GM12878 (cell line): ENCODE data around the gene OGDHL. TPM values are rescaled to one million over a fixed set of nuclear protein-coding genes. Genes with fewer than 3 reads are reported as not detected.

Experiments used
- BCL3 ChIP-seq: IDR thresholded peaks from 2 replicates; pipeline ENCODE4 v1.6.1; 2011; ENCODE audit warnings: borderline replicate concordance, low read depth, mild to moderate bottlenecking, moderate library complexity, low read length; ENCODE audit not compliant: insufficient read depth, poor library complexity, severe bottlenecking
- BHLHE40 ChIP-seq, 2 experiments: fragments of 450-650 bp in 1 of 2; IDR thresholded peaks; 2 replicates each; pipeline ENCODE4 v1.6.1; 2011 to 2017; ENCODE audit warnings: low read depth in 2 of 2, borderline replicate concordance in 1 of 2, improper control_type of control experiment in 1 of 2, low read length in 1 of 2, mild to moderate bottlenecking in 1 of 2
- CBX5 ChIP-seq: sonication (generic); IDR thresholded peaks from 2 replicates; pipeline ENCODE4 v1.6.1; 2016; ENCODE audit warnings: low read depth, moderate library complexity, mild to moderate bottlenecking, inconsistent platforms
- CHD4 ChIP-seq: fragments of 200-600 bp; sonication (generic); IDR thresholded peaks from 2 replicates; pipeline ENCODE4 v1.6.1; 2016; ENCODE audit warnings: mild to moderate bottlenecking
- HSF1 ChIP-seq: fragments of 150-350 bp; IDR thresholded peaks from 2 replicates; pipeline ENCODE4 v1.6.1; 2014; ENCODE audit warnings: mild to moderate bottlenecking, low read depth, low read length
- IRF5 ChIP-seq: fragments of 450-650 bp; IDR thresholded peaks from 2 replicates; pipeline ENCODE4 v1.6.1; 2017; ENCODE audit warnings: borderline replicate concordance
- MEF2A ChIP-seq: IDR thresholded peaks from 2 replicates; pipeline ENCODE4 v1.6.1; 2011; ENCODE audit warnings: low read depth, mild to moderate bottlenecking, low read length, moderate library complexity; ENCODE audit not compliant: insufficient read depth
- NBN ChIP-seq: fragments of 450-650 bp; IDR thresholded peaks from 2 replicates; pipeline ENCODE4 v1.6.1; 2016
- TBL1XR1 ChIP-seq: IDR thresholded peaks from 2 replicates; pipeline ENCODE4 v1.6.1; 2012; ENCODE audit warnings: low read depth, low read length, improper control_type of control experiment
- TCF12 ChIP-seq: IDR thresholded peaks from 2 replicates; pipeline ENCODE4 v1.6.1; 2011; ENCODE audit warnings: low read depth, mild to moderate bottlenecking, low read length
- ZBED1 ChIP-seq: IDR thresholded peaks from 2 replicates; pipeline ENCODE4 v1.6.1; 2016; ENCODE audit warnings: borderline replicate concordance
- ZBTB40 ChIP-seq: fragments of 450-650 bp; IDR thresholded peaks from 2 replicates; pipeline ENCODE4 v1.6.1; 2016; ENCODE audit warnings: mild to moderate bottlenecking, moderate library complexity, borderline replicate concordance
- ZNF24 ChIP-seq: fragments of 450-650 bp; IDR thresholded peaks from 2 replicates; pipeline ENCODE4 v1.6.1; 2017; ENCODE audit warnings: antibody characterized with exemption, mild to moderate bottlenecking
- polyA plus RNA-seq, 11 experiments: library from polyadenylated mRNA; depleted of rRNA in 4 of 11; unstranded in 6 of 11; stranded (reverse) in 5 of 11; fragments of >200 nt; fragmentation: Nextera tagmentation in 4 of 11; fragmentation: Illumina TruSeq in 1 of 11; extraction: Ambion mirVana in 4 of 11; extraction: Trizol in 1 of 11; gene quantifications; 1 replicate in 1 of 11; 2 replicates in 10 of 11; pipeline versions ENCODE4 v1.2.1 to v1.2.3, GENCODE V29; 2011 to 2016; ENCODE audit warnings: inconsistent platforms in 2 of 11, missing spikeins in 2 of 11, low read depth in 1 of 11
- total RNA-seq, 4 experiments: library from RNA; depleted of rRNA in 3 of 4; stranded (reverse); fragments of >200 nt in 3 of 4; fragmentation: Illumina TruSeq in 1 of 4; extraction: Trizol in 1 of 4; gene quantifications; 2 replicates each; pipeline versions ENCODE4 v1.2.1 to v1.2.3, GENCODE V29; 2013 to 2021
- TF ChIP-seq, protein P1 (sequence below): fragments of 450-650 bp; formaldehyde crosslinking; IDR thresholded peaks from 2 replicates; pipeline ENCODE4 v1.4.0; 2020; ENCODE audit warnings: mild to moderate bottlenecking, moderate library complexity

OGDHL gene
- total and polyA plus RNA-seq, 10 of the 15 experiments (the other 5 are each of a cell fraction or from before 2014, with no cell fraction given) = 0.02 to 13.3 (median 0.34) TPM

- TF ChIP-seq MEF2A (no peak), CBX5 (no peak), NBN (no peak), TCF12 (no peak), ZBTB40 (no peak), TBL1XR1 (no peak), BCL3 (no peak), ZBED1 (no peak), HSF1 (no peak), ZNF24 (no peak), BHLHE40 (IDR thresholded peaks at IDR 0.05; ENCODE audit: borderline replicate concordance in 1 of 2, low read depth in 2 of 2, low read length in 1 of 2) (no peak), CHD4 (no peak), IRF5 (no peak)
- TF ChIP-seq, protein P1, sequence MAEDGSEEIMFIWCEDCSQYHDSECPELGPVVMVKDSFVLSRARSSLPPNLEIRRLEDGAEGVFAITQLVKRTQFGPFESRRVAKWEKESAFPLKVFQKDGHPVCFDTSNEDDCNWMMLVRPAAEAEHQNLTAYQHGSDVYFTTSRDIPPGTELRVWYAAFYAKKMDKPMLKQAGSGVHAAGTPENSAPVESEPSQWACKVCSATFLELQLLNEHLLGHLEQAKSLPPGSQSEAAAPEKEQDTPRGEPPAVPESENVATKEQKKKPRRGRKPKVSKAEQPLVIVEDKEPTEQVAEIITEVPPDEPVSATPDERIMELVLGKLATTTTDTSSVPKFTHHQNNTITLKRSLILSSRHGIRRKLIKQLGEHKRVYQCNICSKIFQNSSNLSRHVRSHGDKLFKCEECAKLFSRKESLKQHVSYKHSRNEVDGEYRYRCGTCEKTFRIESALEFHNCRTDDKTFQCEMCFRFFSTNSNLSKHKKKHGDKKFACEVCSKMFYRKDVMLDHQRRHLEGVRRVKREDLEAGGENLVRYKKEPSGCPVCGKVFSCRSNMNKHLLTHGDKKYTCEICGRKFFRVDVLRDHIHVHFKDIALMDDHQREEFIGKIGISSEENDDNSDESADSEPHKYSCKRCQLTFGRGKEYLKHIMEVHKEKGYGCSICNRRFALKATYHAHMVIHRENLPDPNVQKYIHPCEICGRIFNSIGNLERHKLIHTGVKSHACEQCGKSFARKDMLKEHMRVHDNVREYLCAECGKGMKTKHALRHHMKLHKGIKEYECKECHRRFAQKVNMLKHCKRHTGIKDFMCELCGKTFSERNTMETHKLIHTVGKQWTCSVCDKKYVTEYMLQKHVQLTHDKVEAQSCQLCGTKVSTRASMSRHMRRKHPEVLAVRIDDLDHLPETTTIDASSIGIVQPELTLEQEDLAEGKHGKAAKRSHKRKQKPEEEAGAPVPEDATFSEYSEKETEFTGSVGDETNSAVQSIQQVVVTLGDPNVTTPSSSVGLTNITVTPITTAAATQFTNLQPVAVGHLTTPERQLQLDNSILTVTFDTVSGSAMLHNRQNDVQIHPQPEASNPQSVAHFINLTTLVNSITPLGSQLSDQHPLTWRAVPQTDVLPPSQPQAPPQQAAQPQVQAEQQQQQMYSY (CRISPR knock-in tag) = no peak
Observed at GRCh38 chr10:49768329-49768728, 6.2 kb upstream of the OGDHL start (continued).
